ENCODE measurements around the gene NPLOC4.

The NPLOC4 gene

DNA sequence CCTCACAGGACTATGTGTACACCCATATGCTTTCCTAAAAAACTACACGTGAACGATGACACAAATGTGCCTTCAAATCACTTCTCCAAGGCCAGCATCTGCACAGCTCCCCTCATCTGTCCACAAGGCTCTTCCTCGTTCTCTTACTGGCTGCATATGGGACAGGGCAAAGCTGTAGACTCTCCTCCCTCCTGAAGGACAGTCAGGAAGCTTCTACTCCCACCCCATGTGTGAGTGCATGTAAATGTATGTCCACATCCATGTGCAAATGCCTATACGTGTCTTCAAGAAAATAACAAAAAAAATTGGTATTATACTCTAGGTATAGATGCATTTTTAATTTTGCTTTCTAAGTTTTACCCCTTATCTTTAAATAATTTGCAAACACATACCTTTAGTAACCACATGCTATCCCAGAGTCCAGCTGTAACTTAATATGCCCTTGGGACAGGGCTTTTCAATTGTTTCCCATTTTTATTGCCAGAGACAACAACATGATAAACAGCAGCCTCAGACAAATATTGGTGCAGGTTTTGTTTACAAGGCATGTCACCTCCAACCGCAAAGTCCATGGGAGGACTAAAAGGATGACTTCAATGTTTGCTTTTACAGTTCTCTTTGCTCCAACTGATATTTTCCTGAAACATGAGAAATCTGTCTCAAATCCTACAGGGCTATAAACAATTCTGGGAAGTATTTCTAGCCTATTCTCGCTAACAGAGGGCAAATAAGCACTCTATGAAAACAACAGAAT, 53.1 kb downstream of the NPLOC4 start:
- DNase-seq (ENCODE audit: low read depth in 2 of 2), result no peak

DNA sequence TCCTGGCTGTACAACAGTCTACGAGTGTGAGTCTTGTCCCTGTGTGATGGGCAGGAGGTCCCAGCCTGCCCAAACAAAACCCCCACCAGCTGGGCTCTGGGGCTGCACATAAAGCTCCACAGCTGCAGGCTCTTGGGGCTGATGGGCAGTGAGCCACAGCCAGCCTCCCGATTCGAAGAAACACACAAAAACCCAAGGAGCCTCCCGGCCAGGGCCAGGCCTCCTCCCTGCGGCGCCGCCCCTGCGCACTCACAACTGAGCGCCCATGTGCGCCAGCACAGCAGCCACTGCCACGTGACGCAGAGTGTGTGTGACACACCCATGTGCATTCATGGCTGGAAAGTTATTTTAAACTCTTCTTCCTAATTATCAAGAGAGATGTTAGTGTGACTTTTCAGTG, 54.2 kb downstream of the NPLOC4 start:
- DNase-seq (ENCODE audit: low read depth in 2 of 2), result no peak

DNA sequence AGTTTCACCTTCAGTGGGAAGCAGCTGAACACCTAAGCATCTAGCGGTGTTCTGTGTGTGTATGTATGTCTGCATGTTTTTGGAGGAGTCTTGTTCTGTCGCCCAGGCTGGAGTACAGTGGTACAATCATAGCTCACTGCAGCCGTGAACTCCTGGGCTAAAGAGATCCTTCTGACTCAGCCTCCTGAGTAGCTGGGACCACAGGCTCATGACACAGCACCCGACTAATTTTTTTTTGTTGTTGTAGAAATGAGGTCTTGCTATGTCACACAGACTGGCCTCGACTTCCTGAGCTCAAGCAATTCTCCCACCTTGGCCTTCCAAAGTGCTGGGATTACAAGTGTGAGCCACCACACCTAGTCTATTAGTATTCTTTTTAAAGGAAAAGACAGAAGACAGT, 54.6 kb downstream of the NPLOC4 start:
- DNase-seq (ENCODE audit: low read depth in 2 of 2), result no peak

DNA sequence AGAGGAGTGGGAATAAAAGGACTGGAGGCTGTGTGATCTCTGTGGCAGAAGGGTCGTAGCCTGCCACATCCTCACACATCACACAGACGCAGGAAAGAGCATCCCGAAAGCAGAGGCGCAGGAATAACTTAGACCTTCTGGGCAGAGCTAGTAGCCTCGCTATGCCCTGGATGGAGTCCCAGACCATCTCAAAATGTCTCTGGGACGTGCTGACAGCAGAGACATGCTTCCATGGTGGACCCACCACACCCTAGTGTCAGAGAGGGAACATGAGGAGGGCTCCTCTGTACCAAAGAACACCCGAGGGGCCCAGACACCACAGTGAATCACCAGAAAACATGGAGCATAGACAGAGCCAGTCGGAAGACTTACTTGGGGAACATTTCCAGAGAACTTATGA, 55.2 kb downstream of the NPLOC4 start:
- no peak for DNase-seq (ENCODE audit: low read depth in 2 of 2)

DNA sequence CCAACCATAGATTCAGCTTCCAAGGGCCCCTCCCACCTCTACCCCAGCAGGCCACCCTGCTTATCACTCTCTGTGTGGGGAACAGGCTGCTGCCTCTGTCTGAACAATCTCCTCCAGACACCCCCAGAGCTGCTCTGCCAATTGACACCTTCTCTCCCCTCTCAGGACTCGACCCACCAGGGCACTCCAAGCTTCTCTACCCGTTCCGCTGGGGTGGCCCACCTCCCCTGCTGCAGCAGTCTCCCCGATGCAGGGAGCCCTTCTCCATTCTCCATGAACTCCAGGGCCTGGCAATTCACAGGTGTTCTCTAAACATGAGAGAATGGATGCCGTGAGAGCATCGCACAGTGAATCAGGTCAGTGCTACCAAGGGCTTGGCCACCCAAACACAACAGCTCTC, 56.4 kb downstream of the NPLOC4 start:
- DNase-seq (ENCODE audit: low read depth in 2 of 2), result no peak

DNA sequence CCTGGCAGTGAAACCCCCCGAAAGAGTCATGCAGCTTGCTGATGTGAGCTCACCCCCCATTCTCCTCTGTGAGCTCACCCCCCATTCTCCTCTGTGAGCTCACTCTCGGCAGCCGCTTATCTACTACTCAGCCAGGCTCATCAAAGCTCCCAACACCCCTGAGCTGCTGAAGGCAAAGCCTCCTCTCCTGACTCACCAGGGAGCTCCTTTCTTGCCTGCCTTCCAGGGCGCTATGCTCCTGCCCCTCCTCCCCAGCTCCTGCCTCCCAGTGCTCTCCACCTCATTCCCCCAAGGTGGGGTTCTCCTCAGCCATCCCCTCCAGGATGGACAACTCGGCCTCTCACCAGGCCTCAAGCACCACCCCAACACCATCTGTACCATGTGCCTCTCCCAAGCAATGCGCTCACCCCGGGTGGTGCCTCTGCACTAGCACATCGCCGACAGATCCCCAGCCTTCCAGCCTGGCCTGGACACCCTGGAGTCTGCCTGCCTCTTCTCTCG, 57.0 kb downstream of the NPLOC4 start:
- DNase-seq (ENCODE audit: low read depth in 2 of 2), result no peak

DNA sequence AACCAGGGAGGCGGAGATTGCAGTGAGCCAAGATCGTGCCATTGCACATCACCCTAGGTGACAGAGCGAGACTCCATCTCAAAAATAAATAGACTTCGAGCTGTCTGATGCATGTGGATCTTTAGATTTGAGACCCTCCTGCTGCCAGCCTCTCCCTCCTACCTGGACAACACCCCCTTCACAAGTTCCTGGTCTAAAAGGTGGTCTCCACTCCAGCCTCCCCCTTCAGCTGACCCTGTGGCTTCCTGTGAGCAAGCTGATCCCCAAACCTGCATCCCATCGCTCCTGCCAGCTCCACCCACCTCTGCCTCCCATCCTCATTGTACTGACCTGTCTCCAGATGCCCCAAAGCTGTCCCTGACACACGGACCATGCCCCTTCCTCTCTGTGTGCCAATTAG, 57.6 kb downstream of the NPLOC4 start:
- DNase-seq (ENCODE audit: low read depth in 2 of 2), result no peak

DNA sequence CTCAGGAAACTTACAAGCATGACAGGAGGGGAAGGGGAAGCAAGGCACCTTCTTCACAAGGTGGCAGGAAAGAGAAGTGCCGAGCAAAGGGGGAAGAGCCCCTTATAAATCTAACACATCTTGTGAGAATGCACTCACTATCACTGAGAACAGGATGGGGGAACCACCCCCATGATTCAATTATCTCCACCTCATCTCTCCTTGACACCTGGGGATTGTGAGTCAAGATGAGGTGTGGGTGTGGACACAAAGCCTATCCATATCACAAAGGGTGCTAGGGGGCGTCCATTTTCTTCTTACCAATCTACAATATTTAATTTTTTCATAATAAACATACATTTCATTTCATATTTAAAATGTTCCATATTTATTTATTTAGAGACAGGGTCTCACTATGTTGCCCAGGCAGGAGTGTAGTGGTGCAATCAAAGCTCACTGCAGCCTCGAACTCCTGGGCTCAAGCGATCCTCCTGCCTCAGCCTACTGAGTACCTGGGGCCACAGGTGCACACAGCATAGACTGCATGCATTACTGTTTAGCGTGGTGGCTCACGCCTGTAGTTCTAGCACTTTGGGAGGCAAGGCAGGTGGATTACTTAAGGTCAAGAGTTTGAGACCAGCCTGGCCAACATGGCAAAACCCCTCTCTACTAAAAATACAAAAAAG, 58.2 kb downstream of the NPLOC4 start:
- no peak for DNase-seq (ENCODE audit: low read depth in 2 of 2)

DNA sequence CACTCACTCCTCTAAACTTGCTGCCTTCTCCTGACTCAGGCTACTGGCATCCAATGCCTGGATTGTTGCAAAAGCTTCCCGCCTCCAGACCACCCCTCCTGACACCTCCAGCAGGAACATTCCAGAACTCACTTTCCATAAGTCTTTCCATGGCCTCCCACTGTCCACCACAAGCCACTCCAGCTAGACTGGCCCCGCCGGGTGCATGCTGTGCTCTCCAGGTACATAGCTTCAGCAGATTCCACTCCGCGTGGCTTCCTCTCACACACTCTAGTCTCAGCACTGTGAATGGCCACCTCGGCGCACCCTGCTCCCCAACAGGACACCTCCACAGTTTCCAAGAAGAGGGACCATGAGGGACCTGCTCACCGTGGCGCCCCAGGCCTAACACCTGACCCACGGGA, 58.9 kb downstream of the NPLOC4 start:
- DNase-seq (ENCODE audit: low read depth in 2 of 2), result no peak

DNA sequence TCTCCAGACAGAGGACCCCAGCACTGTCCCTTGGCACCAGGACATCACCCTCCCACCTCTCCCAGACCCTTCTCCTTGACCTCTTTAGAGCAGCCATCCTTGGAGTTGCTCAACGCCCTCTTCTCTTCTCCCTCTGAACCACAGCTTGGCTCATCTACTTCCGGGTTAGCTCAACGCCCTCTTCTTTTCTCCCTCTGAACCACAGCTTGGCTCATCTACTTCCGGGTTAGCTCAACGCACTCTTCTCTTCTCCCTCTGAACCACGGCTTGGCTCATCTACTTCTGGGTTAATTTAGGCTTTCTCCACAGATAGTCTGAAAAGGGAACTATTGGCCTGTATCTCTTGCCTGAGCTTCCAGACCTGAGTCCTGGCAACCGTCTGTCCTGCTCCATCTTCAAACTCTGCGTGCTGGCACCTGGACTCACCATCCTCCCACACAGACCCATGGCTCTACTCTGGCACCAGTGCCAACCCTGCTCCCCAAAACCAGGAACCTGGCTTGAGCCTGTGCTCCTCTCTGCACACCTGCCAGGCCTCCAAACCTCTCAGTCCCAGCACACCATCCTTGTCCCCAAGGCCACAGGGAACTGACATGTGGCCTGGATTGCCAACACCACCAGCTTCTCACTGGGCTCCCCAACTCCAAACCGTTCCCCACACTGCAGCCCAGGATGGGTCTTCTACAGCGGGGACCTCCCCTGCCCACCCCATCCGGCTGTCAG, 59.5 kb downstream of the NPLOC4 start:
- no peak for DNase-seq (ENCODE audit: low read depth in 2 of 2)

DNA sequence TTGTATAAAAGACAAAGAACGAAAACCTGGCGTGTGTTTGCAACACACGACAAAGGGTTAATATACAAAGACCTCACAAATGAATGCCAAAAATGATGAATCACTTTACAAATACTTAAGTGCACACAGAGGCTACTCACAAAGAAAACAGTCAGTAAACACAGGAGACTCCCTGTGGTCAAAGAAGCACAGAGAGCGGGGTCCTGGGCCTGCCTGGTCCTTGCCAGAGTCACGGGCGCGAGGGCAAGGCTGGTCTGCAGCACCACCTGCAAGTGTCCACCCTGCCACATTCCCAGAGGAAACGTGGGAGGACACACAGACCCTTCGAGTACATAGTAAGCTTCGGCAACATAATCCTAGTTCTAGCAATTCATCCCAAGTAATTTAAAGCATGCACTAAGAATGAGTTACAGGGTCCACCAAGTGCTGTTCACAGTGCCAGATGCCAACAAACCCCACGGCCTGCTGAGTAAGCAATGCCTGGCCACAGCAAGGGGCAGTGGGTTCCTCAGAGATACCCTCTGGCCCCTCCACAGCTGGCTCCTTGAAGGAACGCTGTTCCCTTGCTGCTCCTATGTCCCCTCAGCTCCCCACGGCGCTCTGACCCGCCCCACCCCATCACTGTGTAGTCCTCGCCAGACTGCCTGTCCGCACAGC, 60.2 kb downstream of the NPLOC4 start:
- no peak for DNase-seq (ENCODE audit: low read depth in 2 of 2)

DNA sequence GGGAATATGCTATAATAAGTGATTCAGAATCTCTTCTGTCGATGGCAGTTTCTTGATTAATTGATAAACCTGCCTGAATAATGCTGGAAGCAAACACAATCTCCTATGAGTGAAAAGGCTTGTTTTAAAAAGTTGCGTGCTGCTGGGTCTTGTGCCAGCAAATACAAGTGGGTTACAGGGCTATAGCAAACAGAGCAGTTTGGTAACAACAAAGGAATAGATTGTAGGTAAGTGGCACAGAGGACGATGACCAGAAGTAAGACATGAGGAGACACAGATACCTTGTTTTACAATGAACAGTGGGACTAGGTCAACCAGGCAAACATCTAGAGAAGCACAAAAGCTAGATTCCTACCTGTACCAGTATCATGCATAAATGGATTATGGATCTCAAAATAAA, 61.1 kb downstream of the NPLOC4 start:
- DNase-seq (ENCODE audit: low read depth in 2 of 2), result no peak

DNA sequence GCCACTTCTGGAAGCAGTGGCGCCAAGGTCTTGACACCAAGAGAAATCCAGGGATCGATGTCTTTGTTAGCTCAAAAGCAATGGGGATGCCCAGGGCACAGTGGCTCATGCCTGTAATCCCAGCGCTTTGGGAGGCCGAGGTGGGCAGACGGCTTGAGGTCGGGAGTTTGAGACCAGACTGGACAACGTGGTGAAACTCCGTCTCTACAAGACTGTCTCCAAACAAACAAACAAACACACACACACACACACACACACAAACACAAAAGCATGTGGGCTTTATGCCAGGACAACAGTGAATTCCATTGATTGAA, 62.3 kb downstream of the NPLOC4 start:
- no peak for DNase-seq (ENCODE audit: low read depth in 2 of 2)

DNA sequence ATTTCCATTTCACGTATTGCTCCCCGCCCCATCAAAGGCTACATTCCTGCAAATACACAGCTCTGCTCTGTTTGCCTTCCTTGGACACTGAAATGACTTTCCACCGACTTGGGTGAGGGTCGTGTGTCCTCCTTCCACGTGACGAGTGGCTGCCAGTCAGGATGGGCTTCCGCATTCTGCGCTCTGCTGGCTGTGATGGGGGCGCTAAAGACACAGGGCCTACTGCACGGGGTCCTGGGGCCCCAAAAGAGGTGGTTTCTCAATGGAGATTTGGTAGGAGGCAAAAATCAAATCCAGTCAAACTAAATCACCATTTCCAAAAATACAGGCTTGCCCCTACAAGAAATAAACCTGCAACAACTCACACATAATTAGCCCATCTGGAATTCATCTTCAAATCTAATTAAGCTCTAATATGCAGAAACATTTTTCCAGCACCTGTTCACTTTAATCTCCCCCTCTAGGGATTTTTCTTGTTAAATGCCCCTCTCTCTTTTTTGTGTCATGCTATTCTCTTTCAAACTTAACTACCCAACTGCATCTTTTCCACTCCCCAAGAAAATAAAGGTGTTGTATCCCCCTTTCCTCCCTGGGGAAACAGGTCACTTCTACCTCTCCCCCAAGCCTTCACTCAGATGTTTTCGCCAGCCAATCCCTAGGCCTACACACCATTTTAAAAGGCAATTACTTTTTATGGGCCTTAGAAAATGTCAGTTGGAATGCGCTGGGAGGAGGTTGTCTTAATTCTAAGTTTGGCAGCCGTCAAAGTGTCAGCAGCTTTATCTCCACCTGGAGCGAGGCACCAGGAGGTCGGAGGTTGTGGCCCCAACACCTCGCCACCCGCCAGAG, 62.9 kb downstream of the NPLOC4 start:
- no peak for DNase-seq (ENCODE audit: low read depth in 2 of 2)

DNA sequence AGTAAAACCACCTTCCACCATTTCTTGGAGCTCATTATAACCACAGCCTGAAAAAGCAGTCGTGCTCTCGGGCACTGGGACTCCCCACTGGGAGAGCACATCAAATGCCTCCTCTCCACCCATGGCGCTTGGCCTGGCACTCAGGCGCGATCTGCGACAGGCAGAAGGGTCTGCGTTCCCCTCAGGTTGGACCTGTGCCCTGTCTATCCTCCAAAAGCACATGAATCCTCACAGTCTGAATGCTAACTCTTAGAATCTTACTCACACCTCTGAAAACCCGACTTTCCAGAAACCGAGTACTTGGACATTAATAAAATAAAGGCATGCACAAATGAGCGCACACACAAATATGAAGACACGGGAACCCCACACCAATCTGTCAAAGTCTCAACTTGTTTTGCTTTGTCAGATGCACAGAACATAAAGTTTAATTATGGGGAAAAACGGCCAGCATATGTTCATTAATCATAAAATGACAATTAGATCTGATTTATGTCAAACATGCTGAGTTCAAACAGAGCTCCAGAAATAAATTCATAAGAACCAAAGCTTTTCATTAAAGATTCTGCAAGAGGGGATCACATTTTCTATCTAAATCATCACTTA, 64.2 kb downstream of the NPLOC4 start:
- DNase-seq (ENCODE audit: low read depth in 2 of 2), result no peak

DNA sequence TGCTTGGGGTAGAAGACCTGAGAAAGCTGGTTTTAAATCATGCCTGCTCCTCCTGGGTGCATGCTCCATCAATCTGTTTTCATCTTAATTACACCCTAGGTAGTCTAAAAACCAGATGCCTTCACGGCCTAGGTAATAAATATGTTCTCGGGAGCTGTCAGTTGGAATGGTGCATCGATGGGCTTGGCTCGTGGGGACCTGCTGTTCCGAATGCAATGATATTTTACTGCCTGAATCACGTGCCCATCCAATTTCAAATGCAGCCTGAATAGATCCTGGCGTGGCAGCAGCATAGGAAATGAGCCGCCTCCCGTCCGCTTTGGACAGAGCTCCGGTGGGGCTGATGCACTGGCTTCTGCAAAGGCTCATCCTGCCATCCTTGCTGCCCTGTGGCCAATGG, 65.9 kb downstream of the NPLOC4 start:
- no peak for DNase-seq (ENCODE audit: low read depth in 2 of 2)

DNA sequence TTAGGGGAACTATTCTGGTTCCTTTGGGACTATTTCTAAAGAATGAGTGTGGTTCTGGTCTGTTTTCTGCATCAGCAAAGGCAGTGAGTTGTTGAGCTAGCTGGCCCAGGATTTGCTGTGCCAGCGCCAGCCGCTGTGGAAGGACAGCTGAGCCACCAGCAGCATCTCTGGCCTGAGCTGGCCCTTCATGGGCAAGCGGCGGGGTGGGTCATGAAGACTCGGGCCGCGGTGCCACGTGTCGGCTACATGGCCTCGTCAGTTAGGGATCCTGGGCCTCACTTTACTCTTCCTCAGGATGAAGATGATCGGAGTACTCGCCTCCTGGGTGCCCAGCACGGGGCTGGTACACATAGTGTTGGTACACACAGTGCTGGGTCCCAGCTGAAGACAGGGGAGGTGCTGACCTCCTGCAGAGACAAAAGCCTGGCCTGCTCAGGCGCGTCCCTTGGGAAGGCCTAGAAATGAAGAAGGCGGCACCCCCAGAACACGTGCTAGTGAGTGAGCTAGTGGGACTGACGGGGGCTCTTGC, 66.9 kb downstream of the NPLOC4 start:
- DNase-seq (ENCODE audit: low read depth in 2 of 2), result no peak

DNA sequence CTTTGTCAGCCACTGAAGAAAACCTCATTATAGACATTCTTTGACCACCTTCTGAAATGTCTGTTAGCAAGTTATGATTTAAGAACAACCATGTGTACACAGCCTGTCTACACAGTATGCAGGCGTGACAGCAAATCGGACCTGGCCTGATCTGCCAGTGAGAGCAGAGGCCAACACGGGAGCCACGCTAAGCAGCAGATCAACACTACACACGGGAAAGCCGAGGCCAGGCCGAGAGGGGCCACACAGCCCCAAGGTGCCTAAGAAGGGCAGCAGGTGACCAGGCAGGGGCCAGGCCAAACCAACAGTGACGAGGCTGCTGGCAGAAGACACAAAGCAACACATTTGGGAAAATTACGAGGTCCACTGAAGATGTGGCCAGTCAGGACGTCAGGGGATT, 68.5 kb downstream of the NPLOC4 start:
- no peak for DNase-seq (ENCODE audit: low read depth in 2 of 2)

DNA sequence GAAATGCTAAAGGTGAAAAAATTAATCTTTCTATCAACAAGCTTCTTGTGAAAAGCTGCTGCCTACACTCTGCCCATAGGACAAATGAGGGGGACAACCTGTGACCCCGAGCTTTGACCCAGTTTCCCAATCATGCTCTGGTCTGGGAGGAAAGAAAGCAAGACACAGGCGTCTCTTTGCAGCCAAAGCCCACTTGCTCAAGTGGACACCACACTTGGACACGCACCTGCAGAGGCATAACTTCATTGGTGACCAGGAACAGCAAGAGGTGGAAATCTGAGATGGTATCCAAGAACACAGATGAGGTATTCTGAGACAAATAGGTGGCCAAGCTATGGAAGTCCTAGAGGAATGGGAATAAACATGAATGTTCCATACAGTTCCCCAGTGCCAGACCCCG, 69.7 kb downstream of the NPLOC4 start:
- DNase-seq (ENCODE audit: low read depth in 2 of 2), result no peak

DNA sequence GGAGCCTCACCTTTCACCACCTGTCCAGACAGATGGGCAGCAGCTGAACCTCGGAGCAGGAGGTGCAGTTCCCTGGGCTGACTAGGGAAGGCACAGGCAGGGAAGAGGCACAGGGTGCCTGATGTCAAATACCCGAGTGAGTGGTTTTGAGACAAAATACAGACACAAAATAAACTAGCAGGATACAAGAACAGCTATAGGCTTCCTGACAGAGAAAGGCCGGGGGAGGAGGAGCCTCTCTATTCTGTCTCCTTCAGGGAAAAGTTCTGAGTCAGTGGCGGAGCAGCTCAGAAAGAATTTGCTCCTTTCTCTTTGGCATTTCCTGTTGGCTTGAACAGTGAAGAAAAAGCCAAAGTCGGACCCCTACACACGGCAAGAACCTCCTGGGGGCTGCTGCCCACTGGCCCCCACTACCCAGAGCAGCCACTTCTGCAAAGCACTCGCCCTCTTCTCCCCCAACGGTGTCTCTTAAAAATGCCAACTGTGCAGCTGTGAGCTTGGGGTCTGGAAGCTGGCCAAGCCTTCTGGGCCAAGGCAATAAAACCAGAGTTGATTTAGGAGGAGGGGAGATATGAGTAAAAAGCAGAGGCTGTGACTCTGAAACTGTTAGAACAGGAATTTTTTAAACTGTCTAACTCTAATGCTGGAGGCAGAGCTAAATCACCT, 70.3 kb downstream of the NPLOC4 start:
- no peak for DNase-seq (ENCODE audit: low read depth in 2 of 2)

Data from stimulated activated CD8-positive, alpha-beta memory T cell treated with anti-CD3 and anti-CD28 coated beads, Interleukin-15, amount 100 ng/mL, for 4 hours (primary cell).